Measurements from ENCODE around the gene NHP2.
"Not testable (repeated sequence)": the region's sequence is repeated elsewhere in the genome, so short reads cannot be mapped to it uniquely, and the experiment has no call there.

The NHP2 gene

GRCh38 chr5:178130576-178131445 is 22.9 kb downstream of the NHP2 start, which contains the start of gene RMND5B:
Gene RMND5B, plus strand, starts transcription at chr5:178131014. Its CDS starts 7,106 bp downstream, at chr5:178138120.
- peak; percentile 88 for DNase-seq (ENCODE audit: low spot score)

- DNase-seq (ENCODE audit: low spot score) = not testable (repeated sequence)
These were observed 23.5 kb downstream of the NHP2 start for GRCh38 chr5:178130234-178130575.

- no peak for DNase-seq (ENCODE audit: low spot score)
These were observed 24.4 kb downstream of the NHP2 start for GRCh38 chr5:178129296-178129695.

GRCh38 chr5:178127300-178128009 is 26.2 kb downstream of the NHP2 start:
- DNase-seq (ENCODE audit: low spot score) = not testable (repeated sequence)

- DNase-seq (ENCODE audit: low spot score) = no peak
These were observed 27.1 kb downstream of the NHP2 start for GRCh38 chr5:178126556-178126955.

GRCh38 chr5:178125253-178125906 is 28.3 kb downstream of the NHP2 start:
- DNase-seq (ENCODE audit: low spot score) = no peak

- no peak for DNase-seq (ENCODE audit: low spot score)
These were observed 29.4 kb downstream of the NHP2 start for GRCh38 chr5:178123966-178124925.

GRCh38 chr5:178123094-178123965 is 30.4 kb downstream of the NHP2 start:
- no peak for DNase-seq (ENCODE audit: low spot score)

GRCh38 chr5:178122346-178122745 is 31.3 kb downstream of the NHP2 start:
- DNase-seq (ENCODE audit: low spot score) = no peak

- DNase-seq (ENCODE audit: low spot score) = no peak
These were observed 32.1 kb downstream of the NHP2 start for GRCh38 chr5:178121391-178122276.

- DNase-seq (ENCODE audit: low spot score) = peak; percentile 16
These were observed 32.9 kb downstream of the NHP2 start for GRCh38 chr5:178120607-178121357.

GRCh38 chr5:178119915-178120606 is 33.6 kb downstream of the NHP2 start:
- no peak for DNase-seq (ENCODE audit: low spot score)

GRCh38 chr5:178117923-178118701 is 35.6 kb downstream of the NHP2 start:
- no peak for DNase-seq (ENCODE audit: low spot score)

GRCh38 chr5:178116143-178116885 is 37.4 kb downstream of the NHP2 start:
- DNase-seq (ENCODE audit: low spot score) = no peak

- no peak for DNase-seq (ENCODE audit: low spot score)
These were observed 37.9 kb downstream of the NHP2 start for GRCh38 chr5:178115814-178116142.

GRCh38 chr5:178115136-178115813 is 38.4 kb downstream of the NHP2 start:
- DNase-seq (ENCODE audit: low spot score) = no peak

Measured in RKO (cell line).